Measurements from ENCODE around the gene GPR108. TPM values are rescaled to one million over a fixed set of nuclear protein-coding genes. Genes with fewer than 3 reads are reported as not detected.

GPR108 gene
- polyA plus RNA-seq, 12 donors, result 20.9 to 54.1 (median 30.4) TPM; not detected in 1

- no peak for DNase-seq
Observed at GRCh38 chr19:6682607-6683128, 54.7 kb downstream of the GPR108 start.

GRCh38 chr19:6680141-6680540, 57.2 kb downstream of the GPR108 start:
- DNase-seq, result no peak

Other genes starting within 250 kb of the GPR108 start
- gene TUBB4A, start 235.3 kb downstream of the GPR108 start, polyA plus RNA-seq (ENCODE audit: insufficient read length in 12 of 12), result 1 to 10 TPM in 3 of 12 donors, under 1 TPM in 8, not detected in 1; 0.19 to 9.9 (median 0.62) TPM
- 1 to 10 TPM in 5 of 12 donors, under 1 TPM in 5, not detected in 2; 0.22 to 2.0 (median 1.0) TPM for gene TNFSF9, start 206.6 kb downstream of the GPR108 start, polyA plus RNA-seq (ENCODE audit: insufficient read length in 12 of 12)
- 1 to 10 TPM in 4 of 12 donors, under 1 TPM in 5, not detected in 3; 0.34 to 2.1 (median 0.85) TPM for gene CD70, start 146.4 kb downstream of the GPR108 start, polyA plus RNA-seq (ENCODE audit: insufficient read length in 12 of 12)
- gene TNFSF14, start 67.4 kb downstream of the GPR108 start, polyA plus RNA-seq (ENCODE audit: insufficient read length in 12 of 12), result under 1 TPM in 8 of 12 donors, not detected in 4; 0.05 to 0.66 (median 0.08) TPM
- gene C3, start 16.9 kb downstream of the GPR108 start, polyA plus RNA-seq (ENCODE audit: insufficient read length in 12 of 12), result 100 to 1,000 TPM in 1 of 12 donors, 10 to 100 TPM in 3, 1 to 10 TPM in 7, not detected in 1; 1.5 to 114 (median 5.4) TPM
- gene TRIP10, start 2.1 kb upstream of the GPR108 start, polyA plus RNA-seq (ENCODE audit: insufficient read length in 12 of 12), result 10 to 100 TPM in 11 of 12 donors, not detected in 1; 39.5 to 83.4 (median 57.9) TPM
- 1 to 10 TPM in 7 of 12 donors, under 1 TPM in 4, not detected in 1; 0.39 to 9.3 (median 1.1) TPM for gene SH2D3A, start 29.9 kb upstream of the GPR108 start, polyA plus RNA-seq (ENCODE audit: insufficient read length in 12 of 12)
- 1 to 10 TPM in 10 of 12 donors, not detected in 2; 1.1 to 5.1 (median 2.0) TPM for gene VAV1, start 35.1 kb upstream of the GPR108 start, polyA plus RNA-seq (ENCODE audit: insufficient read length in 12 of 12)
- under 1 TPM in 10 of 12 donors, not detected in 2; 0.07 to 0.41 (median 0.11) TPM for gene ADGRE1, start 150.0 kb upstream of the GPR108 start, polyA plus RNA-seq (ENCODE audit: insufficient read length in 12 of 12)